VCaP (cell line): ENCODE measurements around the gene TMEM231.

Experiments
- H3K27ac ChIP-seq: fragments of 450-650 bp; 2 replicates; pipeline ENCODE4 v1.5.1; 2017
- CTCF ChIP-seq: fragments of 450-650 bp; conservative IDR thresholded peaks from 2 replicates; pipeline ENCODE4 v1.5.1; 2017; ENCODE audit warnings: mild to moderate bottlenecking, moderate library complexity

The TMEM231 gene

GRCh38 chr16:75532142-75532765, 23.8 kb downstream of the TMEM231 start:
- no peak overlapping the region for H3K27ac ChIP-seq
- no peak for TF ChIP-seq CTCF

GRCh38 chr16:75529959-75530358, 26.1 kb downstream of the TMEM231 start:
- no peak overlapping the region for H3K27ac ChIP-seq
- TF ChIP-seq CTCF = no peak

GRCh38 chr16:75529056-75529905, 26.8 kb downstream of the TMEM231 start:
- no peak for TF ChIP-seq CTCF
- H3K27ac ChIP-seq = no peak overlapping the region

- no peak for TF ChIP-seq CTCF
- H3K27ac ChIP-seq = no peak overlapping the region
These were observed 28.2 kb downstream of the TMEM231 start for GRCh38 chr16:75527825-75528299.

- TF ChIP-seq CTCF = no peak
- no peak overlapping the region for H3K27ac ChIP-seq
These were observed 29.8 kb downstream of the TMEM231 start for GRCh38 chr16:75526032-75526790.

- no peak overlapping the region for H3K27ac ChIP-seq
- no peak for TF ChIP-seq CTCF
These were observed 36.9 kb downstream of the TMEM231 start for GRCh38 chr16:75519175-75519574.

GRCh38 chr16:75516189-75516966, 39.7 kb downstream of the TMEM231 start:
- H3K27ac ChIP-seq = peak overlapping the region; percentile 81
